ENCODE data around the gene ANKRD33.

ANKRD33 gene

GRCh38 chr12:51890133-51890464 is 2.2 kb downstream of the ANKRD33 start:
- TF ChIP-seq, protein P1, sequence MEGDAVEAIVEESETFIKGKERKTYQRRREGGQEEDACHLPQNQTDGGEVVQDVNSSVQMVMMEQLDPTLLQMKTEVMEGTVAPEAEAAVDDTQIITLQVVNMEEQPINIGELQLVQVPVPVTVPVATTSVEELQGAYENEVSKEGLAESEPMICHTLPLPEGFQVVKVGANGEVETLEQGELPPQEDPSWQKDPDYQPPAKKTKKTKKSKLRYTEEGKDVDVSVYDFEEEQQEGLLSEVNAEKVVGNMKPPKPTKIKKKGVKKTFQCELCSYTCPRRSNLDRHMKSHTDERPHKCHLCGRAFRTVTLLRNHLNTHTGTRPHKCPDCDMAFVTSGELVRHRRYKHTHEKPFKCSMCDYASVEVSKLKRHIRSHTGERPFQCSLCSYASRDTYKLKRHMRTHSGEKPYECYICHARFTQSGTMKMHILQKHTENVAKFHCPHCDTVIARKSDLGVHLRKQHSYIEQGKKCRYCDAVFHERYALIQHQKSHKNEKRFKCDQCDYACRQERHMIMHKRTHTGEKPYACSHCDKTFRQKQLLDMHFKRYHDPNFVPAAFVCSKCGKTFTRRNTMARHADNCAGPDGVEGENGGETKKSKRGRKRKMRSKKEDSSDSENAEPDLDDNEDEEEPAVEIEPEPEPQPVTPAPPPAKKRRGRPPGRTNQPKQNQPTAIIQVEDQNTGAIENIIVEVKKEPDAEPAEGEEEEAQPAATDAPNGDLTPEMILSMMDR (IDR thresholded peaks at IDR 0.05; ENCODE audit: low read depth, low read length), result no peak

GRCh38 chr12:51890511-51891171 is 2.7 kb downstream of the ANKRD33 start:
- TF ChIP-seq, protein P1 (IDR thresholded peaks at IDR 0.05; ENCODE audit: low read depth, low read length), result no peak
- no peak overlapping the region for H3K4me3 ChIP-seq (ENCODE audit: low read depth, low read length)

More at GRCh38 chr12:51890133-51890464, 2.2 kb downstream of the ANKRD33 start:
- no peak overlapping the region for H3K4me3 ChIP-seq (ENCODE audit: low read depth, low read length)

GRCh38 chr12:51891843-51892242 is 3.9 kb downstream of the ANKRD33 start:
- TF ChIP-seq, protein P1 (IDR thresholded peaks at IDR 0.05; ENCODE audit: low read depth, low read length), result no peak
- H3K4me3 ChIP-seq (ENCODE audit: low read depth, low read length), result no peak overlapping the region

- no peak overlapping the region for H3K4me3 ChIP-seq (ENCODE audit: low read depth, low read length)
These were observed 5.9 kb downstream of the ANKRD33 start for GRCh38 chr12:51893786-51894185.

GRCh38 chr12:51895378-51896135 is 7.7 kb downstream of the ANKRD33 start:
- TF ChIP-seq, protein P1 (IDR thresholded peaks at IDR 0.05; ENCODE audit: low read depth, low read length), result no peak

More at GRCh38 chr12:51893786-51894185, 5.9 kb downstream of the ANKRD33 start:
- TF ChIP-seq, protein P1 (IDR thresholded peaks at IDR 0.05; ENCODE audit: low read depth, low read length), result no peak

GRCh38 chr12:51896236-51896635 is 8.3 kb downstream of the ANKRD33 start:
- TF ChIP-seq, protein P1 (IDR thresholded peaks at IDR 0.05; ENCODE audit: low read depth, low read length), result no peak

More at GRCh38 chr12:51895378-51896135, 7.7 kb downstream of the ANKRD33 start:
- H3K4me3 ChIP-seq (ENCODE audit: low read depth, low read length), result no peak overlapping the region

GRCh38 chr12:51897181-51897580 is 9.3 kb downstream of the ANKRD33 start:
- TF ChIP-seq, protein P1 (IDR thresholded peaks at IDR 0.05; ENCODE audit: low read depth, low read length), result no peak
- no peak overlapping the region for H3K4me3 ChIP-seq (ENCODE audit: low read depth, low read length)

More at GRCh38 chr12:51896236-51896635, 8.3 kb downstream of the ANKRD33 start:
- no peak overlapping the region for H3K4me3 ChIP-seq (ENCODE audit: low read depth, low read length)
